Smooth muscle cell (in vitro differentiated cells): ENCODE measurements around the gene PRIMA1. TPM values are rescaled to one million over a fixed set of nuclear protein-coding genes. Genes with fewer than 3 reads are reported as not detected.
A peak's percentile ranks its signal among the peaks of the same experiment; 100 is the strongest.

Experiments used
- DNase-seq: peaks from one replicate; lab custom pipeline; 2025; ENCODE audit not compliant: unreplicated experiment; lab: John Stamatoyannopoulos, UW
- H2AFZ ChIP-seq: fragments of 200-600 bp; sonication (generic); 2 replicates; pipeline ENCODE4 v1.6.0; 2016; ENCODE audit warnings: antibody characterized with exemption, low read depth, mild to moderate bottlenecking
- H3F3A ChIP-seq: fragments of 200-600 bp; sonication (generic); 2 replicates; pipeline ENCODE4 v1.6.0; 2017; ENCODE audit warnings: antibody characterized with exemption, low read depth
- H3K27ac ChIP-seq: fragments of 200-600 bp; sonication (generic); 2 replicates; pipeline ENCODE4 v1.5.1; 2016; ENCODE audit warnings: low read depth, mild to moderate bottlenecking
- H3K27me3 ChIP-seq: fragments of 200-600 bp; sonication (generic); 2 replicates; pipeline ENCODE4 v1.6.1; 2016; ENCODE audit warnings: low read depth, mild to moderate bottlenecking
- H3K36me3 ChIP-seq: fragments of 200-600 bp; sonication (generic); 2 replicates; pipeline ENCODE4 v1.5.1; 2016; ENCODE audit warnings: low read depth
- H3K4me1 ChIP-seq: fragments of 200-600 bp; sonication (generic); 2 replicates; pipeline ENCODE4 v1.5.1; 2016; ENCODE audit warnings: low read depth
- H3K4me2 ChIP-seq: fragments of 200-600 bp; sonication (generic); 2 replicates; pipeline ENCODE4 v1.6.0; 2016; ENCODE audit warnings: mild to moderate bottlenecking
- H3K4me3 ChIP-seq: fragments of 200-600 bp; sonication (generic); 2 replicates; pipeline ENCODE4 v1.5.1; 2016; ENCODE audit warnings: mild to moderate bottlenecking
- H3K79me2 ChIP-seq: fragments of 200-600 bp; sonication (generic); 2 replicates; pipeline ENCODE4 v1.6.0; 2016; ENCODE audit warnings: low read depth, mild to moderate bottlenecking
- H3K9ac ChIP-seq: fragments of 200-600 bp; sonication (generic); 2 replicates; pipeline ENCODE4 v1.6.0; 2016; ENCODE audit warnings: low read depth
- H3K9me3 ChIP-seq: fragments of 200-600 bp; sonication (generic); replicated peaks from 2 replicates; pipeline ENCODE4 v1.5.1; 2016; ENCODE audit warnings: low read depth
- H4K20me1 ChIP-seq: fragments of 200-600 bp; sonication (generic); 2 replicates; pipeline ENCODE4 v1.6.0; 2016; ENCODE audit warnings: low read depth
- CTCF ChIP-seq: fragments of 200-600 bp; sonication (generic); IDR thresholded peaks from 2 replicates; pipeline ENCODE4 v1.5.1; 2017; ENCODE audit warnings: borderline replicate concordance, mild to moderate bottlenecking, antibody characterized with exemption; ENCODE audit not compliant: insufficient read depth, poor library complexity, severe bottlenecking
- WGBS: methylation state at CpG from one replicate; pipeline ENCODE4 v1.1.7; 2016; ENCODE audit warnings: low lambda C conversion rate; 5-methylcytosine and 5-hydroxymethylcytosine counted together
- polyA plus RNA-seq: library from polyadenylated mRNA; unstranded; fragments of >200 nt; fragmentation: Nextera tagmentation; extraction: Ambion mirVana; gene quantifications from 2 replicates; pipeline ENCODE4 v1.2.1, GENCODE V29; 2016
- total RNA-seq: library from RNA; depleted of rRNA; stranded (reverse); fragments of >200 nt; gene quantifications from 2 replicates; pipeline ENCODE4 v1.2.3, GENCODE V29; 2014

Gene PRIMA1
- total and polyA plus RNA-seq, 2 experiments from 2014 or later = not detected

GRCh38 chr14:93741556-93742230 is 46.6 kb downstream of the PRIMA1 start:
- Histone ChIP-seq H3K27me3 (no peaks in the 10 kb centered on the region), H3K27ac (no peak overlapping the region), H3F3A (no peaks in the 10 kb centered on the region), H3K36me3 (no peaks in the 10 kb centered on the region), H3K9ac (no peak overlapping the region), H2AFZ (no peak overlapping the region), H4K20me1 (no peaks in the 10 kb centered on the region), H3K9me3 (no peaks in the 10 kb centered on the region), H3K79me2 (no peaks in the 10 kb centered on the region), H3K4me1 (peaks cover 19% of the 10 kb centered on the region), H3K4me3 (no peak overlapping the region), H3K4me2 (no peak overlapping the region)
- no peak for TF ChIP-seq CTCF
- DNase-seq = no peak
- 90% methylated on average over 12 of the region's 12 CpGs for WGBS

GRCh38 chr14:93737634-93738033 is 50.7 kb downstream of the PRIMA1 start:
- H3K27ac ChIP-seq = no peak overlapping the region
- TF ChIP-seq CTCF = no peak
- H3K79me2 ChIP-seq = no peaks in the 10 kb centered on the region
- no peak overlapping the region for H2AFZ ChIP-seq
- no peaks in the 10 kb centered on the region for H4K20me1 ChIP-seq
- no peaks in the 10 kb centered on the region for H3K9me3 ChIP-seq
- no peak overlapping the region for H3K4me2 ChIP-seq
- no peaks in the 10 kb centered on the region for H3K36me3 ChIP-seq
- no peaks in the 10 kb centered on the region for H3K27me3 ChIP-seq
- WGBS = 88% methylated on average over 11 of the region's 11 CpGs
- H3F3A ChIP-seq = no peaks in the 10 kb centered on the region
- H3K9ac ChIP-seq = no peak overlapping the region
- no peak overlapping the region for H3K4me3 ChIP-seq
- H3K4me1 ChIP-seq = no peaks in the 10 kb centered on the region
- no peak for DNase-seq

GRCh38 chr14:93736378-93737014 is 51.8 kb downstream of the PRIMA1 start:
- DNase-seq = no peak
- H3K27me3 ChIP-seq = no peaks in the 10 kb centered on the region
- no peaks in the 10 kb centered on the region for H3K79me2 ChIP-seq
- no peaks in the 10 kb centered on the region for H3K9me3 ChIP-seq
- H3K4me2 ChIP-seq = no peak overlapping the region
- no peak overlapping the region for H2AFZ ChIP-seq
- H3K4me3 ChIP-seq = no peak overlapping the region
- TF ChIP-seq CTCF = peak; percentile 35
- no peaks in the 10 kb centered on the region for H3K36me3 ChIP-seq
- H3K9ac ChIP-seq = no peak overlapping the region
- 78% methylated on average over 10 of the region's 10 CpGs for WGBS
- no peaks in the 10 kb centered on the region for H3F3A ChIP-seq
- no peaks in the 10 kb centered on the region for H4K20me1 ChIP-seq
- no peak overlapping the region for H3K27ac ChIP-seq
- no peaks in the 10 kb centered on the region for H3K4me1 ChIP-seq
